Sigmoid colon (tissue), 4 donors: ENCODE results near the gene CDK5.

Experiments
- CTCF ChIP-seq, 4 experiments: fragments of 450-650 bp in 3 of 4; fragments of 200-600 bp in 1 of 4; IDR thresholded peaks; one replicate each; pipeline ENCODE4 v1.5.1; 2016 to 2019; ENCODE audit warnings: antibody characterized with exemption in 4 of 4, mild to moderate bottlenecking in 3 of 4, moderate library complexity in 2 of 4
- EP300 ChIP-seq, 4 donors: sonication (generic); formaldehyde crosslinking; IDR thresholded peaks; one replicate each; pipeline ENCODE4 v1.6.1; 2017; ENCODE audit warnings: antibody characterized with exemption in 4 of 4
- POLR2A ChIP-seq, 2 donors: fragments of 450-650 bp; IDR thresholded peaks; one replicate each; pipeline ENCODE4 v1.6.1; 2016; ENCODE audit warnings: antibody characterized with exemption in 2 of 2, mild to moderate bottlenecking in 2 of 2, moderate library complexity in 2 of 2
- POLR2AphosphoS5 ChIP-seq, 4 donors: sonication (generic); formaldehyde crosslinking; IDR thresholded peaks; one replicate each; pipeline ENCODE4 v1.6.1; 2017; ENCODE audit warnings: antibody characterized with exemption in 4 of 4

GRCh38 chr7:151073990-151074389 is 16.3 kb upstream of the CDK5 start:
- TF ChIP-seq CTCF (IDR thresholded peaks at IDR 0.05) (no peak), EP300 (IDR thresholded peaks at IDR 0.05) (no peak), POLR2AphosphoS5 (IDR thresholded peaks at IDR 0.05) (no peak), POLR2A (IDR thresholded peaks at IDR 0.05) (no peak)
